B cell (primary cell): ENCODE data around the gene TMPRSS7. TPM values are rescaled to one million over a fixed set of nuclear protein-coding genes. Genes with fewer than 3 reads are reported as not detected.

Experiments used
- ATAC-seq: fragments of 200-7000 bp; cut with Tn5 transposase; one replicate; pipeline ENCODE4 v1.10.0; 2021; ENCODE audit warnings: low read depth, mild to moderate bottlenecking, moderate number of reproducible peaks, moderate library complexity
- CTCF ChIA-PET: fragments of 350-600 bp; sonication (Branson Sonifier 250); formaldehyde crosslinking; loops from one replicate; lab custom pipeline; 2021; ENCODE audit warnings: antibody characterized with exemption, inconsistent platforms; lab: Charles Lee
- POLR2A ChIA-PET: fragments of 350-600 bp; sonication (Branson Sonifier 250); formaldehyde crosslinking; loops from one replicate; lab custom pipeline; 2021; ENCODE audit warnings: antibody characterized with exemption; lab: Charles Lee
- DNase-seq: peaks from one replicate; pipeline ENCODE4 v3.0.0; 2013
- H2AFZ ChIP-seq: 2 replicates; pipeline ENCODE4 v1.6.1; 2012; ENCODE audit warnings: mild to moderate bottlenecking, low read depth, low read length; ENCODE audit not compliant: insufficient read depth, poor library complexity, severe bottlenecking
- H3K27ac ChIP-seq, 2 donors: 1 replicate in 1 of 2; 2 replicates in 1 of 2; pipeline ENCODE4 v1.5.1; 2012 to 2013; ENCODE audit warnings: low read length in 2 of 2, mild to moderate bottlenecking in 2 of 2, moderate library complexity in 1 of 2
- H3K27me3 ChIP-seq, 4 experiments: fragments of 200-600 bp in 1 of 4; sonication (generic) in 1 of 4; replicated peaks in 1 of 4; 1 replicate in 2 of 4; 2 replicates in 2 of 4; pipeline versions ENCODE4 v1.6.1 to v1.7.0; 2013 to 2016; ENCODE audit warnings: low read length in 3 of 4, mild to moderate bottlenecking in 2 of 4, mixed read lengths in 1 of 4, moderate library complexity in 1 of 4; ENCODE audit not compliant: insufficient read depth in 4 of 4, control insufficient read depth in 3 of 4; ENCODE audit errors: control extremely low read depth in 1 of 4
- H3K36me3 ChIP-seq, 2 experiments: replicated peaks in 1 of 2; 1 replicate in 1 of 2; 2 replicates in 1 of 2; pipeline versions ENCODE4 v1.6.1 to v1.7.1; 2013; ENCODE audit warnings: low read length in 1 of 2; ENCODE audit not compliant: insufficient read depth in 2 of 2, control insufficient read depth in 1 of 2; ENCODE audit errors: control extremely low read depth in 1 of 2, extremely low read depth in 1 of 2
- H3K4me1 ChIP-seq, 2 donors: fragments of 200-600 bp in 1 of 2; sonication (generic) in 1 of 2; 1 replicate in 1 of 2; 2 replicates in 1 of 2; pipeline versions ENCODE4 v1.5.1 to v1.6.1; 2013 to 2017; ENCODE audit warnings: low read length in 2 of 2; ENCODE audit not compliant: control insufficient read depth in 2 of 2, insufficient read depth in 2 of 2
- H3K4me2 ChIP-seq: replicated peaks from 2 replicates; pipeline ENCODE3; 2012; ENCODE audit warnings: mild to moderate bottlenecking, low read depth, low read length; ENCODE audit not compliant: poor library complexity, severe bottlenecking
- H3K4me3 ChIP-seq, 5 experiments: fragments of 200-600 bp in 1 of 5; sonication (generic) in 1 of 5; 1 replicate in 3 of 5; 2 replicates in 2 of 5; pipeline versions ENCODE4 v1.5.1 to v1.7.0; 2011 to 2016; ENCODE audit warnings: low read length in 4 of 5, mild to moderate bottlenecking in 4 of 5, low read depth in 2 of 5, control low read depth in 1 of 5, moderate library complexity in 1 of 5; ENCODE audit not compliant: insufficient read depth in 1 of 5; ENCODE audit errors: control extremely low read depth in 1 of 5, extremely low read depth in 1 of 5
- H3K79me2 ChIP-seq: fragments of 200-600 bp; sonication (generic); one replicate; pipeline ENCODE4 v1.6.0; 2016; ENCODE audit warnings: low read length; ENCODE audit not compliant: control insufficient read depth, insufficient read depth
- H3K9ac ChIP-seq: fragments of 200-600 bp; sonication (generic); 2 replicates; pipeline ENCODE4 v1.6.1; 2017; ENCODE audit warnings: mild to moderate bottlenecking, low read length, moderate library complexity
- H3K9me3 ChIP-seq, 3 donors: one replicate each; pipeline versions ENCODE4 v1.6.1 to v1.7.1; 2013; ENCODE audit warnings: low read length in 2 of 3; ENCODE audit not compliant: control insufficient read depth in 2 of 3, insufficient read depth in 1 of 3; ENCODE audit errors: control extremely low read depth in 1 of 3
- H4K20me1 ChIP-seq: 2 replicates; pipeline ENCODE4 v1.6.0; 2012; ENCODE audit warnings: mild to moderate bottlenecking, low read length; ENCODE audit not compliant: insufficient read depth, control insufficient read depth, poor library complexity, severe bottlenecking
- H3K27ac Mint-ChIP-seq: one replicate; pipeline ENCODE4 v1.8.0; 2021; ENCODE audit warnings: mixed read lengths
- H3K27me3 Mint-ChIP-seq: one replicate; pipeline ENCODE4 v1.8.0; 2021; ENCODE audit warnings: mixed read lengths
- H3K4me1 Mint-ChIP-seq: one replicate; pipeline ENCODE4 v1.8.0; 2021; ENCODE audit warnings: mixed read lengths
- H3K4me3 Mint-ChIP-seq: one replicate; pipeline ENCODE4 v1.8.0; 2021; ENCODE audit warnings: mixed read lengths
- H3K9me3 Mint-ChIP-seq: one replicate; pipeline ENCODE4 v1.8.0; 2022; ENCODE audit warnings: mixed read lengths; ENCODE audit not compliant: insufficient read depth
- EZH2 ChIP-seq: IDR thresholded peaks from 2 replicates; pipeline ENCODE4 v1.6.1; 2012; ENCODE audit warnings: borderline replicate concordance, low read depth, mild to moderate bottlenecking, moderate library complexity, low read length; ENCODE audit not compliant: insufficient read depth, poor library complexity, severe bottlenecking
- WGBS: methylation state at CpG from one replicate; pipeline ENCODE4 v1.1.5; 2013; ENCODE audit warnings: missing lambda C conversion rate; ENCODE audit not compliant: insufficient coverage; 5-methylcytosine and 5-hydroxymethylcytosine counted together
- intact Hi-C: fragments of 100-400 bp; cut with micrococcal nuclease; formaldehyde crosslinking; loops from one replicate; pipeline ENCODE4 v1.10.0; 2022
- polyA plus RNA-seq: library from polyadenylated mRNA; depleted of rRNA; stranded (reverse); fragments of >200 nt; gene quantifications from 2 replicates; pipeline ENCODE4 v1.2.3, GENCODE V29; 2012
- total RNA-seq, 2 donors: library from RNA; stranded (reverse); fragments of 120-200 nt in 1 of 2; gene quantifications; 1 replicate in 1 of 2; 2 replicates in 1 of 2; pipeline versions ENCODE4 v1.2.3 to v1.2.4, GENCODE V29; 2013 to 2022
- TF ChIP-seq, protein P1 (sequence below): fragments of 200-600 bp; IDR thresholded peaks from one replicate; pipeline ENCODE4 v1.8.0; 2022; ENCODE audit warnings: antibody characterized with exemption, mild to moderate bottlenecking

TMPRSS7 gene
- total and polyA plus RNA-seq, 2 donors (not counting 1 experiment from before 2014, with no cell fraction given), result not detected

DNA sequence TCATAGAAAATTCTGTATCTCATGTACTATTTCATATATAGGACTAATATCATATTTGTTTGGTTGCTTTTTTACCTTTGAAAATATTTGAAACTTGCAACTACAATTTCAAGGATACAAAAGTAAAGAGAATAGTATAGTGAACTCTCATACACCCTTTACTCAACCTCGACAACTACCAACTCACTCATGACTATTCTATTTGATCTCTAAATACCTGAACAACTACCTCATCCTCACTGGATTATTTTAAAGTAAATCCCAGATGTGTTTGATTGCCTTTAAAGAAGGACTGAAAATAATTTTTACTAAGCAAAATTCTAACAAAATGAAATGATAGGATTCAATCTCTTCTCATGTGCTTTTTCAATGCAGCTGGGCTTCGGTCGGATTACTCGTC lies 12.1 kb downstream of the TMPRSS7 start:
- WGBS, result no CpG with 5 or more reads among the region's 4 CpGs
- H3K9me3 Mint-ChIP-seq, result no peaks in the 10 kb centered on the region
- no peak overlapping the region for H3K27ac Mint-ChIP-seq
- no peaks in the 10 kb centered on the region for H3K9me3 ChIP-seq
- DNase-seq, result no peak
- H3K27ac ChIP-seq, result no peak overlapping the region
- no peaks in the 10 kb centered on the region for H3K36me3 ChIP-seq
- no peaks in the 10 kb centered on the region for H3K79me2 ChIP-seq
- no peak overlapping the region for H2AFZ ChIP-seq
- H3K4me3 ChIP-seq, result no peak overlapping the region
- H4K20me1 ChIP-seq, result no peaks in the 10 kb centered on the region
- H3K4me2 ChIP-seq, result no peak overlapping the region
- peaks cover 5 to 6% of the 10 kb centered on the region in 2 donors for H3K4me1 ChIP-seq
- no peak for ATAC-seq
- peaks cover 18% of the 10 kb centered on the region for H3K27me3 Mint-ChIP-seq
- intact Hi-C loops, result no loop called here
- H3K4me1 Mint-ChIP-seq, result no peaks in the 10 kb centered on the region
- CTCF ChIA-PET, result interaction anchor here (0.9 to 1.5 kb wide), 2 partner anchors 8 to 33 kb away, joined by 3 read pairs; no protein-coding TSS in a partner anchor
- no peaks in the 10 kb centered on the region for H3K27me3 ChIP-seq
- H3K4me3 Mint-ChIP-seq, result no peak overlapping the region
- no peak for TF ChIP-seq EZH2
- TF ChIP-seq, protein P1, sequence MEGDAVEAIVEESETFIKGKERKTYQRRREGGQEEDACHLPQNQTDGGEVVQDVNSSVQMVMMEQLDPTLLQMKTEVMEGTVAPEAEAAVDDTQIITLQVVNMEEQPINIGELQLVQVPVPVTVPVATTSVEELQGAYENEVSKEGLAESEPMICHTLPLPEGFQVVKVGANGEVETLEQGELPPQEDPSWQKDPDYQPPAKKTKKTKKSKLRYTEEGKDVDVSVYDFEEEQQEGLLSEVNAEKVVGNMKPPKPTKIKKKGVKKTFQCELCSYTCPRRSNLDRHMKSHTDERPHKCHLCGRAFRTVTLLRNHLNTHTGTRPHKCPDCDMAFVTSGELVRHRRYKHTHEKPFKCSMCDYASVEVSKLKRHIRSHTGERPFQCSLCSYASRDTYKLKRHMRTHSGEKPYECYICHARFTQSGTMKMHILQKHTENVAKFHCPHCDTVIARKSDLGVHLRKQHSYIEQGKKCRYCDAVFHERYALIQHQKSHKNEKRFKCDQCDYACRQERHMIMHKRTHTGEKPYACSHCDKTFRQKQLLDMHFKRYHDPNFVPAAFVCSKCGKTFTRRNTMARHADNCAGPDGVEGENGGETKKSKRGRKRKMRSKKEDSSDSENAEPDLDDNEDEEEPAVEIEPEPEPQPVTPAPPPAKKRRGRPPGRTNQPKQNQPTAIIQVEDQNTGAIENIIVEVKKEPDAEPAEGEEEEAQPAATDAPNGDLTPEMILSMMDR, result no peak
- POLR2A ChIA-PET, result no interaction called here
- no peak overlapping the region for H3K9ac ChIP-seq

DNA sequence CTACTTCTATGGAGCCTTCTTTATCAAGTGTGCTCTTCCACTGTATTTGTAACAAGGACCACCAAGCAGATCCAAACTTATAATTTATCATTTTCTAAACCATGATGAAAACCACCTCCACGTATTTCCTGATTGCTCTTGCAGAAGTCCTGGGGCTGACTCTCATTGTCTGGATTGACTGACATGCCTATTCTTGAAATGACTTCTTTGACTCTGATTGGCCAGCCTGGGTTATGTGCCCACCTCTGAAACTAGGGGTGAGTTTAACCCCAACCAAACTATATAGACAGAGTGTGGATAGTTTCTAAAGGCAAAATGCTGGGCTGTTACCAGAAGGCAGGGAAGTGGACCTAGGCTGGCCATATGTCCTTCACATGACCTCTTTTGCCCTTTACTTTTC lies 12.7 kb downstream of the TMPRSS7 start:
- Mint-ChIP-seq H3K27ac (no peak overlapping the region), H3K27me3 (peaks cover 23% of the 10 kb centered on the region), H3K9me3 (no peaks in the 10 kb centered on the region), H3K4me1 (no peaks in the 10 kb centered on the region), H3K4me3 (no peak overlapping the region)
- H3K27me3 ChIP-seq, result no peaks in the 10 kb centered on the region
- ChIA-PET CTCF (no interaction called here), POLR2A (no interaction called here)
- peaks cover 5 to 6% of the 10 kb centered on the region in 2 donors for H3K4me1 ChIP-seq
- H3K4me2 ChIP-seq, result no peak overlapping the region
- H3K36me3 ChIP-seq, result no peaks in the 10 kb centered on the region
- no peaks in the 10 kb centered on the region for H3K9me3 ChIP-seq
- intact Hi-C loops, result no loop called here
- no peak overlapping the region for H3K9ac ChIP-seq
- H3K27ac ChIP-seq, result no peak overlapping the region
- no CpG with 5 or more reads among the region's 1 CpG for WGBS
- no peak for TF ChIP-seq EZH2
- TF ChIP-seq, protein P1, result no peak
- H2AFZ ChIP-seq, result no peak overlapping the region
- H3K79me2 ChIP-seq, result no peaks in the 10 kb centered on the region
- ATAC-seq (no peak), DNase-seq (no peak)
- no peaks in the 10 kb centered on the region for H4K20me1 ChIP-seq
- no peak overlapping the region for H3K4me3 ChIP-seq
